Astrocyte of the spinal cord (primary cell): ENCODE results near the gene MGAT5.

Experiments used
- DNase-seq: peaks from one replicate; pipeline ENCODE4 v3.0.0; 2011; ENCODE audit warnings: low read depth, low spot score
- H3K4me3 ChIP-seq: 2 replicates; pipeline ENCODE4 v1.5.1; 2011; ENCODE audit warnings: low read depth, mild to moderate bottlenecking, low read length, moderate library complexity
- CTCF ChIP-seq: IDR thresholded peaks from 2 replicates; pipeline ENCODE4 v1.5.1; 2012; ENCODE audit warnings: low read depth, mild to moderate bottlenecking, low read length, inconsistent platforms
- in situ Hi-C: cut with HindIII; loops from 2 replicates; pipeline ENCODE4 v1.10.0; 2017; ENCODE audit warnings: low sequenced_read_pairs

The MGAT5 gene

GRCh38 chr2:134259994-134260393, 6.1 kb downstream of the MGAT5 start:
- H3K4me3 ChIP-seq, result no peak overlapping the region
- in situ Hi-C loops, result no loop called here
- no peak for DNase-seq
- TF ChIP-seq CTCF, result no peak

DNA sequence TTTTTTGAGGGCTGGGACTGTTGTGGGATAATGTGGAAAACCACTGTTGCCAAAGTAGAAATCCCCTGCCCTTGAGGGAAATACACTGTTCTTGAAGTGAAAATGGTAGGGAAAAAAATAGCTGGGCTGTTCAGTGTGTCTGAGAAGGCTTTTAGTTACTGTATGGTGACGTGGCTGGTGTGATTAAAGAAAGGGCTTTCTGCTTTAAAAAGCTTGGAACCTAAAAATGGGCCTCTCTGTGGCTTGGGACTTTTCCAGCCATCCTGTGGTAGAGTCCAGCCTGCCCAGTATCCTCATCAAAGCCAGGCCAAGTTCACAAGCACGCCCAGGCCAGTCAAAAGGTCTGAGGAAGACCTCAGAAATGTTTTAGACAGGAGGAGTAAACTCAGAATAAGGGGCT, 6.8 kb downstream of the MGAT5 start:
- peak; percentile 92 for DNase-seq
- TF ChIP-seq CTCF, result no peak
- in situ Hi-C loops, result no loop called here
- H3K4me3 ChIP-seq, result no peak overlapping the region

GRCh38 chr2:134261398-134262131, 7.7 kb downstream of the MGAT5 start:
- in situ Hi-C loops, result no loop called here
- TF ChIP-seq CTCF, result no peak
- peak; percentile 52 for DNase-seq
- H3K4me3 ChIP-seq, result no peak overlapping the region

- in situ Hi-C loops, result no loop called here
- no peak overlapping the region for H3K4me3 ChIP-seq
- no peak for DNase-seq
- no peak for TF ChIP-seq CTCF
Measured at GRCh38 chr2:134262684-134263083, 8.8 kb downstream of the MGAT5 start.

DNA sequence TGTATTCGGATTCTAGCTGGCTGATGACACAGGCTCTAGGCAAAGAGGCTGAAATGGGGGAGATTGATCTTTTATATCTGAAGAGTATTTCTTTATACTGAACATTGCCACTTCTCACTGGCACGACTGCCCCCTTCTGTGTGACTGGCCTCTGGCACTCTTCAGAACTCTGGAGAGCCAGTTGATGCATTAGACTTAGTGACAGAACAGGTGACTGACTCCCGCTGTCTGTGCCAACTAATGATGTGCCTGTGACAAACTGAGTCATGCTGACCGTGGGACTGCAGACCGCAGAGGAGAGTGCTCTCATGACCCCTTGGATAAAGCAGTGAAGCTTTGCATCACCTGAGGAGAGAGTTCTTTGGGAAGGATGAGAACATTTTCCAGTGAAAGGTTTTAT, 14.4 kb downstream of the MGAT5 start:
- H3K4me3 ChIP-seq, result no peak overlapping the region
- in situ Hi-C loops, result no loop called here
- no peak for DNase-seq
- TF ChIP-seq CTCF, result no peak

GRCh38 chr2:134269230-134269629, 15.4 kb downstream of the MGAT5 start:
- no peak overlapping the region for H3K4me3 ChIP-seq
- DNase-seq, result no peak
- in situ Hi-C loops, result no loop called here
- no peak for TF ChIP-seq CTCF
